ENCODE data around the gene ASCC3. TPM values are rescaled to one million over a fixed set of nuclear protein-coding genes. Genes with fewer than 3 reads are reported as not detected.

The ASCC3 gene
- total and polyA plus RNA-seq, 2 donors (not counting 1 experiment from before 2014, with no cell fraction given) = 9.0 to 42.3 TPM

GRCh38 chr6:100574836-100575235 lies 306.3 kb downstream of the ASCC3 start:
- Histone ChIP-seq H3K4me1 (ENCODE audit: control insufficient read depth in 2 of 2, insufficient read depth in 2 of 2, low read length in 2 of 2) (no peaks in the 10 kb centered on the region), H3K79me2 (ENCODE audit: control insufficient read depth, insufficient read depth, low read length) (no peaks in the 10 kb centered on the region), H3K27ac (ENCODE audit: low read length in 2 of 2) (no peak overlapping the region), H3K9me3 (ENCODE audit: control extremely low read depth in 1 of 3, control insufficient read depth in 2 of 3, insufficient read depth in 1 of 3, low read length in 2 of 3) (no peaks in the 10 kb centered on the region), H4K20me1 (ENCODE audit: control insufficient read depth, insufficient read depth, low read length, poor library complexity, severe bottlenecking) (no peaks in the 10 kb centered on the region), H3K4me3 (ENCODE audit: control extremely low read depth in 1 of 5, extremely low read depth in 1 of 5, insufficient read depth in 1 of 5, low read depth in 2 of 5, low read length in 4 of 5) (no peak overlapping the region), H3K4me2 (replicated peaks; ENCODE audit: low read depth, low read length, poor library complexity, severe bottlenecking) (no peak overlapping the region), H3K9ac (ENCODE audit: low read length) (no peak overlapping the region), H2AFZ (ENCODE audit: insufficient read depth, low read depth, low read length, poor library complexity, severe bottlenecking) (no peak overlapping the region), H3K27me3 (replicated peaks in 1 of 4; ENCODE audit: control extremely low read depth in 1 of 4, control insufficient read depth in 3 of 4, insufficient read depth in 4 of 4, low read length in 3 of 4) (no peaks in the 10 kb centered on the region), H3K36me3 (replicated peaks in 1 of 2; ENCODE audit: control extremely low read depth in 1 of 2, control insufficient read depth in 1 of 2, extremely low read depth in 1 of 2, insufficient read depth in 2 of 2, low read length in 1 of 2) (peaks cover 2 to 4% of the 10 kb centered on the region in 2 experiments)
- DNase-seq (no peak), ATAC-seq (ENCODE audit: low read depth) (no peak)
- Mint-ChIP-seq H3K27ac (no peak overlapping the region), H3K4me1 (no peaks in the 10 kb centered on the region), H3K4me3 (no peak overlapping the region), H3K9me3 (ENCODE audit: insufficient read depth) (no peaks in the 10 kb centered on the region), H3K27me3 (no peaks in the 10 kb centered on the region)
- POLR2A ChIA-PET = no interaction called here
- intact Hi-C loops (cut with micrococcal nuclease) = no loop called here
- TF ChIP-seq EZH2 (IDR thresholded peaks at IDR 0.05; ENCODE audit: borderline replicate concordance, insufficient read depth, low read depth, low read length, poor library complexity, severe bottlenecking) (no peak), CTCF (IDR thresholded peaks at IDR 0.05) (no peak)
- whole genome bisulfite sequencing (ENCODE audit: insufficient coverage) = no CpG with 5 or more reads among the region's 2 CpGs
- CTCF ChIA-PET = interaction anchor here (0.7 kb wide), 1 partner anchor 12 kb away, joined by 3 read pairs; no protein-coding TSS in a partner anchor

- ChIA-PET POLR2A (no interaction called here), CTCF (no interaction called here)
- Histone ChIP-seq H3K9ac (ENCODE audit: low read length) (no peak overlapping the region), H3K4me2 (replicated peaks; ENCODE audit: low read depth, low read length, poor library complexity, severe bottlenecking) (no peak overlapping the region), H3K27ac (ENCODE audit: low read length in 2 of 2) (no peak overlapping the region), H3K79me2 (ENCODE audit: control insufficient read depth, insufficient read depth, low read length) (no peaks in the 10 kb centered on the region), H3K4me1 (ENCODE audit: control insufficient read depth in 2 of 2, insufficient read depth in 2 of 2, low read length in 2 of 2) (no peaks in the 10 kb centered on the region), H4K20me1 (ENCODE audit: control insufficient read depth, insufficient read depth, low read length, poor library complexity, severe bottlenecking) (no peaks in the 10 kb centered on the region), H3K36me3 (replicated peaks in 1 of 2; ENCODE audit: control extremely low read depth in 1 of 2, control insufficient read depth in 1 of 2, extremely low read depth in 1 of 2, insufficient read depth in 2 of 2, low read length in 1 of 2) (peaks cover 2 to 4% of the 10 kb centered on the region in 2 experiments), H3K9me3 (ENCODE audit: control extremely low read depth in 1 of 3, control insufficient read depth in 2 of 3, insufficient read depth in 1 of 3, low read length in 2 of 3) (no peaks in the 10 kb centered on the region), H3K4me3 (ENCODE audit: control extremely low read depth in 1 of 5, extremely low read depth in 1 of 5, insufficient read depth in 1 of 5, low read depth in 2 of 5, low read length in 4 of 5) (no peak overlapping the region), H2AFZ (ENCODE audit: insufficient read depth, low read depth, low read length, poor library complexity, severe bottlenecking) (no peak overlapping the region), H3K27me3 (replicated peaks in 1 of 4; ENCODE audit: control extremely low read depth in 1 of 4, control insufficient read depth in 3 of 4, insufficient read depth in 4 of 4, low read length in 3 of 4) (no peaks in the 10 kb centered on the region)
- Mint-ChIP-seq H3K27ac (no peak overlapping the region), H3K9me3 (ENCODE audit: insufficient read depth) (no peaks in the 10 kb centered on the region), H3K4me3 (no peak overlapping the region), H3K27me3 (no peaks in the 10 kb centered on the region), H3K4me1 (no peaks in the 10 kb centered on the region)
- DNase-seq = no peak
- no peak for TF ChIP-seq CTCF (IDR thresholded peaks at IDR 0.05)
- TF ChIP-seq EZH2 (IDR thresholded peaks at IDR 0.05; ENCODE audit: borderline replicate concordance, insufficient read depth, low read depth, low read length, poor library complexity, severe bottlenecking) = no peak
- intact Hi-C loops (cut with micrococcal nuclease) = no loop called here
- no peak for ATAC-seq (ENCODE audit: low read depth)
Measured at GRCh38 chr6:100573166-100573565, 308.0 kb downstream of the ASCC3 start.
